WTC11 (cell line): Measurements from ENCODE around the gene METTL25B. TPM values are rescaled to one million over a fixed set of nuclear protein-coding genes. Genes with fewer than 3 reads are reported as not detected.

Source experiments
- FOXK1 ChIP-seq: sonication (generic); formaldehyde crosslinking; IDR thresholded peaks from 2 replicates; pipeline ENCODE4 v1.8.0; 2022; ENCODE audit warnings: mild to moderate bottlenecking, moderate library complexity, missing genetic modification reagents
- KAT7 ChIP-seq: sonication (generic); formaldehyde crosslinking; IDR thresholded peaks from 2 replicates; pipeline ENCODE4 v1.8.1; 2023; ENCODE audit warnings: missing genetic modification reagents, mild to moderate bottlenecking, borderline replicate concordance
- NR1H2 ChIP-seq: sonication (generic); formaldehyde crosslinking; IDR thresholded peaks from 2 replicates; pipeline ENCODE4 v1.9.0; 2021; ENCODE audit warnings: mild to moderate bottlenecking, moderate library complexity, missing genetic modification reagents
- NR2C2 ChIP-seq: sonication (generic); formaldehyde crosslinking; IDR thresholded peaks from 2 replicates; pipeline ENCODE4 v1.8.0; 2022; ENCODE audit warnings: mild to moderate bottlenecking, missing genetic modification reagents
- SMAD3 ChIP-seq: sonication (generic); formaldehyde crosslinking; IDR thresholded peaks from 2 replicates; pipeline ENCODE4 v1.8.0; 2022; ENCODE audit warnings: missing genetic modification reagents, mild to moderate bottlenecking, borderline replicate concordance
- SOX15 ChIP-seq: fragments of 250-450 bp; sonication (Bioruptor Pico); IDR thresholded peaks from 2 replicates; pipeline ENCODE4 v1.9.0; 2021; ENCODE audit warnings: mild to moderate bottlenecking
- TCF7 ChIP-seq: sonication (generic); formaldehyde crosslinking; IDR thresholded peaks from 2 replicates; pipeline ENCODE4 v1.8.0; 2022; ENCODE audit warnings: mild to moderate bottlenecking, low read depth, missing genetic modification reagents, moderate library complexity
- TP53 ChIP-seq: sonication (generic); formaldehyde crosslinking; IDR thresholded peaks from 2 replicates; pipeline ENCODE4 v1.8.1; 2023; ENCODE audit warnings: mild to moderate bottlenecking, missing genetic modification reagents
- ZBTB21 ChIP-seq: sonication (generic); formaldehyde crosslinking; IDR thresholded peaks from 2 replicates; pipeline ENCODE4 v1.8.1; 2023; ENCODE audit warnings: mild to moderate bottlenecking, missing genetic modification reagents, borderline replicate concordance
- ZNF138 ChIP-seq: sonication (generic); formaldehyde crosslinking; conservative IDR thresholded peaks from 2 replicates; pipeline ENCODE4 v1.8.1; 2022; ENCODE audit warnings: mild to moderate bottlenecking, moderate library complexity, missing genetic modification reagents
- ZNF219 ChIP-seq: sonication (generic); formaldehyde crosslinking; IDR thresholded peaks from 2 replicates; pipeline ENCODE4 v1.8.0; 2023; ENCODE audit warnings: missing genetic modification reagents, mild to moderate bottlenecking, borderline replicate concordance
- ZNF263 ChIP-seq: sonication (generic); formaldehyde crosslinking; IDR thresholded peaks from 2 replicates; pipeline ENCODE4 v1.8.1; 2022; ENCODE audit warnings: low read depth, mild to moderate bottlenecking, moderate library complexity, missing genetic modification reagents
- ZNF671 ChIP-seq: fragments of 250-450 bp; sonication (Bioruptor Pico); IDR thresholded peaks from 2 replicates; pipeline ENCODE4 v1.8.0; 2021; ENCODE audit warnings: mild to moderate bottlenecking
- total RNA-seq: library from RNA; stranded (reverse); gene quantifications from 3 replicates; pipeline ENCODE4 v1.2.3, GENCODE V29; 2021
- TF ChIP-seq, protein P1 (sequence below): sonication (generic); formaldehyde crosslinking; IDR thresholded peaks from 2 replicates; pipeline ENCODE4 v1.8.1; 2022; ENCODE audit warnings: low read depth, missing genetic modification reagents, borderline replicate concordance
- TF ChIP-seq, protein P2 (sequence below): sonication (generic); formaldehyde crosslinking; IDR thresholded peaks from 2 replicates; pipeline ENCODE4 v1.8.0; 2022; ENCODE audit warnings: mild to moderate bottlenecking, missing genetic modification reagents
- TF ChIP-seq, protein P3 (sequence below): sonication (generic); formaldehyde crosslinking; IDR thresholded peaks from 2 replicates; pipeline ENCODE4 v1.8.0; 2022; ENCODE audit warnings: missing genetic modification reagents
- TF ChIP-seq, protein P4 (sequence below): fragments of 200-600 bp; IDR thresholded peaks from 2 replicates; pipeline ENCODE4 v1.8.0; 2022; ENCODE audit warnings: antibody characterized with exemption
- TF ChIP-seq, protein P5 (sequence below): sonication (generic); formaldehyde crosslinking; IDR thresholded peaks from 2 replicates; pipeline ENCODE4 v1.8.0; 2023; ENCODE audit warnings: missing genetic modification reagents, mild to moderate bottlenecking, borderline replicate concordance
- TF ChIP-seq, protein P6 (sequence below): fragments of 250-450 bp; sonication (Bioruptor Pico); IDR thresholded peaks from 2 replicates; pipeline ENCODE4 v1.9.0; 2021; ENCODE audit warnings: mild to moderate bottlenecking
- TF ChIP-seq, protein P7 (sequence below): sonication (generic); formaldehyde crosslinking; IDR thresholded peaks from 2 replicates; pipeline ENCODE4 v1.8.0; 2022; ENCODE audit warnings: mild to moderate bottlenecking, missing genetic modification reagents
- TF ChIP-seq, protein P8 (sequence below): sonication (generic); formaldehyde crosslinking; IDR thresholded peaks from 2 replicates; pipeline ENCODE4 v1.8.1; 2023; ENCODE audit warnings: mild to moderate bottlenecking, missing genetic modification reagents, borderline replicate concordance

METTL25B gene
- total RNA-seq, 1 experiment from 2014 or later, result 32.0 TPM

DNA sequence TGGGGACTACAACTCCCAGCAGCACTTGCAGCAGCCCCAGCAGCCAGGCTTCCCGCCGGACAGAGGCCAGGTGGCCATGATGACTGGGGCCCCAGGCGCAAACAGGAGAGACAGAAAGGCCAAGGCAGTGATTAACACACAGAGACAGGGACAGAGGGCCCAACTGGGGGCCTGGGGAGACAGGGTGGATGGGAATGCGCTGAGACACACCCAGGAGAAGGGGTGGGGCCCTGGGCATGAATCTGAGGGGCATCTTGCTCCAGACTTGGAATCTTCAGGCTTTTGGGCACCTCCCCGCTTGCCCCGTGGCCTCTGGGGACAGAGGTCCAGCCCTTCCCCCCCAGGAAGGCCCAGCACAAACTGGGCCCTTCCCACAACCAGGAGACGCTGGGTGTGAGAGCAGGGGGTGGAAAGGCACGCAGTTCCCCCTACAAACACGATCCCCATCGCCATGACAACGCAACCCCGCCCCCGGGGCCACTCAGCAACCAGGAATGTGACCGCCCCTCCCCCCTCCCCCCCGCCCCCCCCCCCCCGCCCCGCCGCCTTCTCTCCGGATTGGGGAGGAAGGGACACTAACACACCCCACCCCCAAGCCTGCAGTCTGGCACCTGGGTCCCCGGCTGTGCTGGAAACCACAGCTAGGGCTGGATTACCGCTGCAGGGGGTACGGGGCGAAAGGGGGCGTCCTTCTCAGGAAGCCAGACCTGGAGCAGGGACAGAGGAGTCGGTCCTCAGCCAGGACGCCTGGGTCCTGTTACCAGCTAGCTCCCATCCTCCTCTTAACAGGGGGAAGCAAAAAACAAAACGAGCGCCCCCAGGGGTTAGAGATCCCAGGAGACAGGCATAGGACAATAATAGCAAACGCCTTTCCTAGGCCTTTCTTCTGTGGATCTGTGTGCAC is 18.7 kb downstream of the METTL25B start (continued):
- TF ChIP-seq, protein P1, sequence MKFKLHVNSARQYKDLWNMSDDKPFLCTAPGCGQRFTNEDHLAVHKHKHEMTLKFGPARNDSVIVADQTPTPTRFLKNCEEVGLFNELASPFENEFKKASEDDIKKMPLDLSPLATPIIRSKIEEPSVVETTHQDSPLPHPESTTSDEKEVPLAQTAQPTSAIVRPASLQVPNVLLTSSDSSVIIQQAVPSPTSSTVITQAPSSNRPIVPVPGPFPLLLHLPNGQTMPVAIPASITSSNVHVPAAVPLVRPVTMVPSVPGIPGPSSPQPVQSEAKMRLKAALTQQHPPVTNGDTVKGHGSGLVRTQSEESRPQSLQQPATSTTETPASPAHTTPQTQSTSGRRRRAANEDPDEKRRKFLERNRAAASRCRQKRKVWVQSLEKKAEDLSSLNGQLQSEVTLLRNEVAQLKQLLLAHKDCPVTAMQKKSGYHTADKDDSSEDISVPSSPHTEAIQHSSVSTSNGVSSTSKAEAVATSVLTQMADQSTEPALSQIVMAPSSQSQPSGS (CRISPR knock-in tag), result no peak
- TF ChIP-seq ZNF263 (CRISPR knock-in tag), result no peak
- no peak for TF ChIP-seq TP53 (CRISPR knock-in tag)
- no peak for TF ChIP-seq ZNF138 (CRISPR knock-in tag)
- TF ChIP-seq ZBTB21 (CRISPR knock-in tag), result no peak
- no peak for TF ChIP-seq TCF7 (CRISPR knock-in tag)
- TF ChIP-seq, protein P2, sequence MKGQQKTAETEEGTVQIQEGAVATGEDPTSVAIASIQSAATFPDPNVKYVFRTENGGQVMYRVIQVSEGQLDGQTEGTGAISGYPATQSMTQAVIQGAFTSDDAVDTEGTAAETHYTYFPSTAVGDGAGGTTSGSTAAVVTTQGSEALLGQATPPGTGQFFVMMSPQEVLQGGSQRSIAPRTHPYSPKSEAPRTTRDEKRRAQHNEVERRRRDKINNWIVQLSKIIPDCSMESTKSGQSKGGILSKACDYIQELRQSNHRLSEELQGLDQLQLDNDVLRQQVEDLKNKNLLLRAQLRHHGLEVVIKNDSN (CRISPR knock-in tag), result no peak
- TF ChIP-seq, protein P3, sequence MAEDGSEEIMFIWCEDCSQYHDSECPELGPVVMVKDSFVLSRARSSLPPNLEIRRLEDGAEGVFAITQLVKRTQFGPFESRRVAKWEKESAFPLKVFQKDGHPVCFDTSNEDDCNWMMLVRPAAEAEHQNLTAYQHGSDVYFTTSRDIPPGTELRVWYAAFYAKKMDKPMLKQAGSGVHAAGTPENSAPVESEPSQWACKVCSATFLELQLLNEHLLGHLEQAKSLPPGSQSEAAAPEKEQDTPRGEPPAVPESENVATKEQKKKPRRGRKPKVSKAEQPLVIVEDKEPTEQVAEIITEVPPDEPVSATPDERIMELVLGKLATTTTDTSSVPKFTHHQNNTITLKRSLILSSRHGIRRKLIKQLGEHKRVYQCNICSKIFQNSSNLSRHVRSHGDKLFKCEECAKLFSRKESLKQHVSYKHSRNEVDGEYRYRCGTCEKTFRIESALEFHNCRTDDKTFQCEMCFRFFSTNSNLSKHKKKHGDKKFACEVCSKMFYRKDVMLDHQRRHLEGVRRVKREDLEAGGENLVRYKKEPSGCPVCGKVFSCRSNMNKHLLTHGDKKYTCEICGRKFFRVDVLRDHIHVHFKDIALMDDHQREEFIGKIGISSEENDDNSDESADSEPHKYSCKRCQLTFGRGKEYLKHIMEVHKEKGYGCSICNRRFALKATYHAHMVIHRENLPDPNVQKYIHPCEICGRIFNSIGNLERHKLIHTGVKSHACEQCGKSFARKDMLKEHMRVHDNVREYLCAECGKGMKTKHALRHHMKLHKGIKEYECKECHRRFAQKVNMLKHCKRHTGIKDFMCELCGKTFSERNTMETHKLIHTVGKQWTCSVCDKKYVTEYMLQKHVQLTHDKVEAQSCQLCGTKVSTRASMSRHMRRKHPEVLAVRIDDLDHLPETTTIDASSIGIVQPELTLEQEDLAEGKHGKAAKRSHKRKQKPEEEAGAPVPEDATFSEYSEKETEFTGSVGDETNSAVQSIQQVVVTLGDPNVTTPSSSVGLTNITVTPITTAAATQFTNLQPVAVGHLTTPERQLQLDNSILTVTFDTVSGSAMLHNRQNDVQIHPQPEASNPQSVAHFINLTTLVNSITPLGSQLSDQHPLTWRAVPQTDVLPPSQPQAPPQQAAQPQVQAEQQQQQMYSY (CRISPR knock-in tag), result no peak
- TF ChIP-seq, protein P4, sequence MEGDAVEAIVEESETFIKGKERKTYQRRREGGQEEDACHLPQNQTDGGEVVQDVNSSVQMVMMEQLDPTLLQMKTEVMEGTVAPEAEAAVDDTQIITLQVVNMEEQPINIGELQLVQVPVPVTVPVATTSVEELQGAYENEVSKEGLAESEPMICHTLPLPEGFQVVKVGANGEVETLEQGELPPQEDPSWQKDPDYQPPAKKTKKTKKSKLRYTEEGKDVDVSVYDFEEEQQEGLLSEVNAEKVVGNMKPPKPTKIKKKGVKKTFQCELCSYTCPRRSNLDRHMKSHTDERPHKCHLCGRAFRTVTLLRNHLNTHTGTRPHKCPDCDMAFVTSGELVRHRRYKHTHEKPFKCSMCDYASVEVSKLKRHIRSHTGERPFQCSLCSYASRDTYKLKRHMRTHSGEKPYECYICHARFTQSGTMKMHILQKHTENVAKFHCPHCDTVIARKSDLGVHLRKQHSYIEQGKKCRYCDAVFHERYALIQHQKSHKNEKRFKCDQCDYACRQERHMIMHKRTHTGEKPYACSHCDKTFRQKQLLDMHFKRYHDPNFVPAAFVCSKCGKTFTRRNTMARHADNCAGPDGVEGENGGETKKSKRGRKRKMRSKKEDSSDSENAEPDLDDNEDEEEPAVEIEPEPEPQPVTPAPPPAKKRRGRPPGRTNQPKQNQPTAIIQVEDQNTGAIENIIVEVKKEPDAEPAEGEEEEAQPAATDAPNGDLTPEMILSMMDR, result no peak
- TF ChIP-seq, protein P5, sequence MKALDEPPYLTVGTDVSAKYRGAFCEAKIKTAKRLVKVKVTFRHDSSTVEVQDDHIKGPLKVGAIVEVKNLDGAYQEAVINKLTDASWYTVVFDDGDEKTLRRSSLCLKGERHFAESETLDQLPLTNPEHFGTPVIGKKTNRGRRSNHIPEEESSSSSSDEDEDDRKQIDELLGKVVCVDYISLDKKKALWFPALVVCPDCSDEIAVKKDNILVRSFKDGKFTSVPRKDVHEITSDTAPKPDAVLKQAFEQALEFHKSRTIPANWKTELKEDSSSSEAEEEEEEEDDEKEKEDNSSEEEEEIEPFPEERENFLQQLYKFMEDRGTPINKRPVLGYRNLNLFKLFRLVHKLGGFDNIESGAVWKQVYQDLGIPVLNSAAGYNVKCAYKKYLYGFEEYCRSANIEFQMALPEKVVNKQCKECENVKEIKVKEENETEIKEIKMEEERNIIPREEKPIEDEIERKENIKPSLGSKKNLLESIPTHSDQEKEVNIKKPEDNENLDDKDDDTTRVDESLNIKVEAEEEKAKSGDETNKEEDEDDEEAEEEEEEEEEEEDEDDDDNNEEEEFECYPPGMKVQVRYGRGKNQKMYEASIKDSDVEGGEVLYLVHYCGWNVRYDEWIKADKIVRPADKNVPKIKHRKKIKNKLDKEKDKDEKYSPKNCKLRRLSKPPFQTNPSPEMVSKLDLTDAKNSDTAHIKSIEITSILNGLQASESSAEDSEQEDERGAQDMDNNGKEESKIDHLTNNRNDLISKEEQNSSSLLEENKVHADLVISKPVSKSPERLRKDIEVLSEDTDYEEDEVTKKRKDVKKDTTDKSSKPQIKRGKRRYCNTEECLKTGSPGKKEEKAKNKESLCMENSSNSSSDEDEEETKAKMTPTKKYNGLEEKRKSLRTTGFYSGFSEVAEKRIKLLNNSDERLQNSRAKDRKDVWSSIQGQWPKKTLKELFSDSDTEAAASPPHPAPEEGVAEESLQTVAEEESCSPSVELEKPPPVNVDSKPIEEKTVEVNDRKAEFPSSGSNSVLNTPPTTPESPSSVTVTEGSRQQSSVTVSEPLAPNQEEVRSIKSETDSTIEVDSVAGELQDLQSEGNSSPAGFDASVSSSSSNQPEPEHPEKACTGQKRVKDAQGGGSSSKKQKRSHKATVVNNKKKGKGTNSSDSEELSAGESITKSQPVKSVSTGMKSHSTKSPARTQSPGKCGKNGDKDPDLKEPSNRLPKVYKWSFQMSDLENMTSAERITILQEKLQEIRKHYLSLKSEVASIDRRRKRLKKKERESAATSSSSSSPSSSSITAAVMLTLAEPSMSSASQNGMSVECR (CRISPR knock-in tag), result 0 out of 2 replicates have a peak, but pooled peaks have one; percentile 26
- no peak for TF ChIP-seq ZNF219 (CRISPR knock-in tag)
- TF ChIP-seq, protein P6, sequence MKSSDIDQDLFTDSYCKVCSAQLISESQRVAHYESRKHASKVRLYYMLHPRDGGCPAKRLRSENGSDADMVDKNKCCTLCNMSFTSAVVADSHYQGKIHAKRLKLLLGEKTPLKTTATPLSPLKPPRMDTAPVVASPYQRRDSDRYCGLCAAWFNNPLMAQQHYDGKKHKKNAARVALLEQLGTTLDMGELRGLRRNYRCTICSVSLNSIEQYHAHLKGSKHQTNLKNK, result no peak
- TF ChIP-seq, protein P7, sequence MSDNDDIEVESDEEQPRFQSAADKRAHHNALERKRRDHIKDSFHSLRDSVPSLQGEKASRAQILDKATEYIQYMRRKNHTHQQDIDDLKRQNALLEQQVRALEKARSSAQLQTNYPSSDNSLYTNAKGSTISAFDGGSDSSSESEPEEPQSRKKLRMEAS (CRISPR knock-in tag), result no peak
- peak; percentile 55; the same call in 1 of the 2 replicates for TF ChIP-seq FOXK1
- TF ChIP-seq SMAD3 (CRISPR knock-in tag), result no peak
- TF ChIP-seq, protein P8, sequence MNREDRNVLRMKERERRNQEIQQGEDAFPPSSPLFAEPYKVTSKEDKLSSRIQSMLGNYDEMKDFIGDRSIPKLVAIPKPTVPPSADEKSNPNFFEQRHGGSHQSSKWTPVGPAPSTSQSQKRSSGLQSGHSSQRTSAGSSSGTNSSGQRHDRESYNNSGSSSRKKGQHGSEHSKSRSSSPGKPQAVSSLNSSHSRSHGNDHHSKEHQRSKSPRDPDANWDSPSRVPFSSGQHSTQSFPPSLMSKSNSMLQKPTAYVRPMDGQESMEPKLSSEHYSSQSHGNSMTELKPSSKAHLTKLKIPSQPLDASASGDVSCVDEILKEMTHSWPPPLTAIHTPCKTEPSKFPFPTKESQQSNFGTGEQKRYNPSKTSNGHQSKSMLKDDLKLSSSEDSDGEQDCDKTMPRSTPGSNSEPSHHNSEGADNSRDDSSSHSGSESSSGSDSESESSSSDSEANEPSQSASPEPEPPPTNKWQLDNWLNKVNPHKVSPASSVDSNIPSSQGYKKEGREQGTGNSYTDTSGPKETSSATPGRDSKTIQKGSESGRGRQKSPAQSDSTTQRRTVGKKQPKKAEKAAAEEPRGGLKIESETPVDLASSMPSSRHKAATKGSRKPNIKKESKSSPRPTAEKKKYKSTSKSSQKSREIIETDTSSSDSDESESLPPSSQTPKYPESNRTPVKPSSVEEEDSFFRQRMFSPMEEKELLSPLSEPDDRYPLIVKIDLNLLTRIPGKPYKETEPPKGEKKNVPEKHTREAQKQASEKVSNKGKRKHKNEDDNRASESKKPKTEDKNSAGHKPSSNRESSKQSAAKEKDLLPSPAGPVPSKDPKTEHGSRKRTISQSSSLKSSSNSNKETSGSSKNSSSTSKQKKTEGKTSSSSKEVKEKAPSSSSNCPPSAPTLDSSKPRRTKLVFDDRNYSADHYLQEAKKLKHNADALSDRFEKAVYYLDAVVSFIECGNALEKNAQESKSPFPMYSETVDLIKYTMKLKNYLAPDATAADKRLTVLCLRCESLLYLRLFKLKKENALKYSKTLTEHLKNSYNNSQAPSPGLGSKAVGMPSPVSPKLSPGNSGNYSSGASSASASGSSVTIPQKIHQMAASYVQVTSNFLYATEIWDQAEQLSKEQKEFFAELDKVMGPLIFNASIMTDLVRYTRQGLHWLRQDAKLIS, result no peak
- no peak for TF ChIP-seq NR2C2
- TF ChIP-seq ZNF671 (CRISPR knock-in tag), result no peak
- no peak for TF ChIP-seq KAT7
- TF ChIP-seq SOX15 (CRISPR knock-in tag), result no peak
- TF ChIP-seq NR1H2 (CRISPR knock-in tag), result no peak
